ENCODE measurements around the gene NR6A1. TPM values are rescaled to one million over a fixed set of nuclear protein-coding genes. Genes with fewer than 3 reads are reported as not detected.

Gene NR6A1
- total RNA-seq, 1 experiment from 2014 or later: 0.77 TPM

DNA sequence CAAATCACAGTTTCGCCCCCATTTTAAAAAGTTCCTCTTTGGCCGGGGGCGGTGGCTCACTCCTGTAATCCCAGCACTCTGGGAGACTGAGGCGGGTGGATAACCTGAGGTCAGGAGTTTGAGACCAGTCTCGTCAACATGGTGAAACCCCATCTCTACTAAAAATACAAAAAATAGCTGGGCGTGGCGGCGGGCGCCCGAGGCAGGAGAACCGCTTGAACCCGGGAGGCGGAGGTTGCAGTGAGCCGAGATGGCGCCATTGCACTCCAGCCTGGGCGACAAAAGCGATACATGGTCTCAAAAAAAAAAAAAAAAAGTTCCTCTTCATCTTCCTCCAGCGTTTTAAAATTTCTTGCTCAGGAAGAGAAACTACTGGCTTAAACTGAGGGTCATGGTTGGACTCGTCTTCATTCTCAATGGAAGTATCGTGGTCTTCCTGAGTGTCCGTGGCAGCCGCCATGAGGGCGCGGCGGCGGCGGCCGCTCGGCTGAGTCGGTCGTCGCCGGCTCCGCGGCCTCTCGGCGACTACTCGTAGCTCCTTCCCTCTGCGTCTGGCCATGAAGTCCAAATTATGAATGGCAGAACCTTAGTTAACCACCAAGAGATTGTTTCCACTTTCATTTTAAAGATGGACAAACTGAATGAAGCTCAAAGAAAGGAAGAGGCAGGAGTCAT, 171.9 kb downstream of the NR6A1 start:
- no peaks in the 10 kb centered on the region for H3K9me3 ChIP-seq (ENCODE audit: low read length)
- H2AFZ ChIP-seq (ENCODE audit: low read length): no peak overlapping the region
- ATAC-seq (no peak), DNase-seq (no peak)
- H3K27me3 ChIP-seq (ENCODE audit: low read length): no peaks in the 10 kb centered on the region
- ChIA-PET POLR2A (ENCODE audit: unreplicated experiment) (no interaction called here), CTCF (no interaction called here)
- H4K20me1 ChIP-seq (ENCODE audit: low read length): no peaks in the 10 kb centered on the region
- no peak overlapping the region for H3K4me2 ChIP-seq (ENCODE audit: low read length)
- H3K4me3 ChIP-seq (ENCODE audit: low read length): no peak overlapping the region
- H3K4me1 ChIP-seq (ENCODE audit: insufficient read depth, low read length): no peaks in the 10 kb centered on the region; the same call in 1 of the 2 replicates
- H3K36me3 ChIP-seq (ENCODE audit: low read depth, low read length): no peaks in the 10 kb centered on the region
- no peak overlapping the region for H3K27ac ChIP-seq (ENCODE audit: low read length)
- TF ChIP-seq EZH2phosphoT487 (IDR thresholded peaks at IDR 0.05; ENCODE audit: borderline replicate concordance, low read length): no peak
- TF ChIP-seq, protein P1, sequence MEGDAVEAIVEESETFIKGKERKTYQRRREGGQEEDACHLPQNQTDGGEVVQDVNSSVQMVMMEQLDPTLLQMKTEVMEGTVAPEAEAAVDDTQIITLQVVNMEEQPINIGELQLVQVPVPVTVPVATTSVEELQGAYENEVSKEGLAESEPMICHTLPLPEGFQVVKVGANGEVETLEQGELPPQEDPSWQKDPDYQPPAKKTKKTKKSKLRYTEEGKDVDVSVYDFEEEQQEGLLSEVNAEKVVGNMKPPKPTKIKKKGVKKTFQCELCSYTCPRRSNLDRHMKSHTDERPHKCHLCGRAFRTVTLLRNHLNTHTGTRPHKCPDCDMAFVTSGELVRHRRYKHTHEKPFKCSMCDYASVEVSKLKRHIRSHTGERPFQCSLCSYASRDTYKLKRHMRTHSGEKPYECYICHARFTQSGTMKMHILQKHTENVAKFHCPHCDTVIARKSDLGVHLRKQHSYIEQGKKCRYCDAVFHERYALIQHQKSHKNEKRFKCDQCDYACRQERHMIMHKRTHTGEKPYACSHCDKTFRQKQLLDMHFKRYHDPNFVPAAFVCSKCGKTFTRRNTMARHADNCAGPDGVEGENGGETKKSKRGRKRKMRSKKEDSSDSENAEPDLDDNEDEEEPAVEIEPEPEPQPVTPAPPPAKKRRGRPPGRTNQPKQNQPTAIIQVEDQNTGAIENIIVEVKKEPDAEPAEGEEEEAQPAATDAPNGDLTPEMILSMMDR (conservative IDR thresholded peaks at IDR 0.05; ENCODE audit: low read depth, low read length): no peak
- no peak for TF ChIP-seq EZH2 (IDR thresholded peaks at IDR 0.05; ENCODE audit: low read length, unreplicated experiment)
- no TSS peak for BruUV-seq (replicated peaks)
- H3K79me2 ChIP-seq (ENCODE audit: low read length): no peaks in the 10 kb centered on the region
- H3K9ac ChIP-seq (ENCODE audit: low read length): no peak overlapping the region
- intact Hi-C loops (cut with micrococcal nuclease): no loop called here
- no peaks in the 10 kb centered on the region for H3K9me2 ChIP-seq (replicated peaks; ENCODE audit: low read length)
- H3F3A ChIP-seq (ENCODE audit: low read length, unreplicated experiment): no peaks in the 10 kb centered on the region

DNA sequence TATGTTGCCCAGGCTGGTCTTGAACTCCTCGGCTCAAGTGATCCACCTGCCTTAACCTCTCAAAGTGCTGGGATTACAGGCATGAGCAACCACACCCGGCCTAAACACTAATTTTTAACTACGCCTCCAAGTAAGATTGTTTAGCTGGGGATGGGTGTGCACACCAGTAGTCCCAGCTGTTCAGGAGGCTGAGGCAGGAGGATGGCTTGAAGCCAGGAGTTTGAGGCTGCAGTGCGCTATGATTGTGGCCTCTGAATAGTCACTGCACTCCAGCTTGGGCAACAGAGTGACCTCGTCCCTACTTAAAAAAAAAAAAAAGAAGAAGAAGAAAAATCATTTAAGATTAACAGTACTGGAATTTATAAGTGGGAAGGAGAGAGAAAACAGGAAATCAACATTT, 173.1 kb downstream of the NR6A1 start:
- CTCF ChIA-PET: interaction anchor here (0.6 kb wide), 1 partner anchor 61 kb away, joined by 6 read pairs; no protein-coding TSS in a partner anchor

More for the DNA sequence above, 173.1 kb downstream of the NR6A1 start:
- intact Hi-C loops (cut with micrococcal nuclease): no loop called here
- no peak overlapping the region for H3K27ac ChIP-seq (ENCODE audit: low read length)
- no peaks in the 10 kb centered on the region for H3K9me2 ChIP-seq (replicated peaks; ENCODE audit: low read length)
- no peaks in the 10 kb centered on the region for H3F3A ChIP-seq (ENCODE audit: low read length, unreplicated experiment)
- H3K4me1 ChIP-seq (ENCODE audit: insufficient read depth, low read length): no peaks in the 10 kb centered on the region; the same call in 1 of the 2 replicates
- no peaks in the 10 kb centered on the region for H4K20me1 ChIP-seq (ENCODE audit: low read length)
- H3K9me3 ChIP-seq (ENCODE audit: low read length): no peaks in the 10 kb centered on the region
- H3K4me2 ChIP-seq (ENCODE audit: low read length): no peak overlapping the region
- ATAC-seq (no peak), DNase-seq (no peak)
- no peak overlapping the region for H2AFZ ChIP-seq (ENCODE audit: low read length)
- POLR2A ChIA-PET (ENCODE audit: unreplicated experiment): no interaction called here
- no peak overlapping the region for H3K4me3 ChIP-seq (ENCODE audit: low read length)
- TF ChIP-seq EZH2phosphoT487 (IDR thresholded peaks at IDR 0.05; ENCODE audit: borderline replicate concordance, low read length) (no peak), EZH2 (IDR thresholded peaks at IDR 0.05; ENCODE audit: low read length, unreplicated experiment) (no peak)
- TF ChIP-seq, protein P1 (conservative IDR thresholded peaks at IDR 0.05; ENCODE audit: low read depth, low read length): no peak
- no peaks in the 10 kb centered on the region for H3K79me2 ChIP-seq (ENCODE audit: low read length)
- BruUV-seq (replicated peaks): no TSS peak
- H3K36me3 ChIP-seq (ENCODE audit: low read depth, low read length): no peaks in the 10 kb centered on the region
- no peaks in the 10 kb centered on the region for H3K27me3 ChIP-seq (ENCODE audit: low read length)
- no peak overlapping the region for H3K9ac ChIP-seq (ENCODE audit: low read length)
